ENCODE data around the gene TUBA4A. TPM values are rescaled to one million over a fixed set of nuclear protein-coding genes. Genes with fewer than 3 reads are reported as not detected.

Gene TUBA4A
- total and polyA plus RNA-seq, 10 of the 15 experiments (the other 5 are each of a cell fraction or from before 2014, with no cell fraction given) = 58.2 to 325 (median 134) TPM

- no TSS peak for BruUV-seq (replicated peaks)
- no peak overlapping the region for H2AFZ ChIP-seq (ENCODE audit: control insufficient read depth, low read depth, low read length)
- no peaks in the 10 kb centered on the region for H3K79me2 ChIP-seq (ENCODE audit: control insufficient read depth, insufficient read depth, low read length)
- POLR2A ChIA-PET = interaction anchor here (0.6 kb wide), 1 partner anchor 19 kb away, joined by 7 read pairs; the partner anchor contains the start of gene TUBA4A
- H3K4me1 ChIP-seq (ENCODE audit: control insufficient read depth, insufficient read depth, low read length) = peaks cover under 1% of the 10 kb centered on the region; the same call in 1 of the 2 replicates
- intact Hi-C loops (cut with micrococcal nuclease; ENCODE audit: unreplicated experiment) (no loop called here), in situ Hi-C loops (cut with MboI) (no loop called here)
- CTCF ChIA-PET = interaction anchor here (13.5 kb wide), 1 partner anchor 21 kb away, joined by 257 read pairs; no protein-coding TSS in a partner anchor
- ATAC-seq (no peak), FAIRE-seq (no peak), DNase-seq (ENCODE audit: low read depth, low spot score) (no peak)
- SMC1A ChIA-PET (ENCODE audit: uncharacterized antibody, unreplicated experiment) = no interaction called here
- RAD21 ChIA-PET (ENCODE audit: unreplicated experiment) = no interaction called here
- H3K27me3 ChIP-seq (replicated peaks in 1 of 2; ENCODE audit: control insufficient read depth in 2 of 2, insufficient read depth in 2 of 2, low read length in 1 of 2) = no peaks in the 10 kb centered on the region
- H3K9ac ChIP-seq (ENCODE audit: control insufficient read depth, insufficient read depth, low read length) = no peak overlapping the region
- H3K9me3 ChIP-seq (replicated peaks; ENCODE audit: control insufficient read depth, insufficient read depth, low read length) = no peaks in the 10 kb centered on the region
- no peak overlapping the region for H3K4me3 ChIP-seq
- H3K27ac ChIP-seq (ENCODE audit: control insufficient read depth, insufficient read depth) = no peak overlapping the region
- H3K4me2 ChIP-seq (ENCODE audit: control insufficient read depth, insufficient read depth) = no peak overlapping the region
- no peaks in the 10 kb centered on the region for H3K36me3 ChIP-seq (ENCODE audit: control insufficient read depth in 2 of 2, insufficient read depth in 2 of 2, low read length in 1 of 2)
- 70% methylated on average over 4 of the region's 4 CpGs for WGBS (ENCODE audit: insufficient coverage, insufficient replicate concordance, low lambda C conversion rate, missing lambda C conversion rate)
- no peaks in the 10 kb centered on the region for H4K20me1 ChIP-seq (ENCODE audit: control insufficient read depth, insufficient read depth)
- TF ChIP-seq MTA2 (IDR thresholded peaks at IDR 0.05; ENCODE audit: low read depth) (no peak), ASH2L (IDR thresholded peaks at IDR 0.05; ENCODE audit: borderline replicate concordance, low read depth) (no peak), RCOR1 (conservative IDR thresholded peaks at IDR 0.05; ENCODE audit: low read depth, low read length) (no peak), BCL11A (IDR thresholded peaks at IDR 0.05; ENCODE audit: low read depth, low read length) (no peak), REST (IDR thresholded peaks at IDR 0.05; ENCODE audit: low read depth, low read length) (no peak), KAT2A (conservative IDR thresholded peaks at IDR 0.05; ENCODE audit: control insufficient read depth, low read depth, low read length) (no peak), STAT1 (conservative IDR thresholded peaks at IDR 0.05) (no peak), BCL3 (IDR thresholded peaks at IDR 0.05; ENCODE audit: borderline replicate concordance, insufficient read depth, low read depth, low read length, poor library complexity, severe bottlenecking) (no peak), E4F1 (IDR thresholded peaks at IDR 0.05; ENCODE audit: borderline replicate concordance, partially characterized antibody) (no peak), RAD51 (IDR thresholded peaks at IDR 0.05) (no peak), NFYA (IDR thresholded peaks at IDR 0.05; ENCODE audit: borderline replicate concordance, low read depth, low read length) (no peak), SKIL (IDR thresholded peaks at IDR 0.05; ENCODE audit: low read depth, poor library complexity, severe bottlenecking) (no peak)
Observed at GRCh38 chr2:219272356-219272755, 18.6 kb upstream of the TUBA4A start.

All from GM12878 (cell line).